ENCODE data around the gene MSL3B.

Gene MSL3B

GRCh38 chr2:233819884-233820773, 48.1 kb downstream of the MSL3B start:
- no peak for DNase-seq
- Mint-ChIP-seq H3K4me3 (no peak overlapping the region), H3K27ac (no peak overlapping the region), H3K27me3 (ENCODE audit: low read depth in 3 of 3) (peaks cover 2 to 7% (median 3%) of the 10 kb centered on the region in 3 donors), H3K9me3 (no peaks in the 10 kb centered on the region), H3K4me1 (peaks cover 7% of the 10 kb centered on the region), H3K36me3 (no peaks in the 10 kb centered on the region)
- no peak overlapping the region for H3K9ac ChIP-seq (ENCODE audit: insufficient read depth, low read length, poor library complexity, severe bottlenecking)
- no peaks in the 10 kb centered on the region for H3K79me2 ChIP-seq (ENCODE audit: insufficient read depth, low read length)
- no peak for TF ChIP-seq CTCF (IDR thresholded peaks at IDR 0.05)
- no peaks in the 10 kb centered on the region for H3K36me3 ChIP-seq (replicated peaks in 1 of 2; ENCODE audit: control insufficient read depth in 1 of 2, insufficient read depth in 2 of 2, low read length in 2 of 2)
- no peak overlapping the region for H3K4me3 ChIP-seq (replicated peaks in 1 of 3; ENCODE audit: low read depth in 2 of 3, low read length in 3 of 3)
- no peak overlapping the region for H3K27ac ChIP-seq (ENCODE audit: low read depth in 1 of 2, low read length in 2 of 2)
- no peaks in the 10 kb centered on the region for H4K20me1 ChIP-seq (ENCODE audit: insufficient read depth, low read length)
- WGBS (ENCODE audit: insufficient coverage): 95% methylated on average over 16 of the region's 18 CpGs
- no peak overlapping the region for H2AFZ ChIP-seq (ENCODE audit: insufficient read depth, low read depth, low read length, poor library complexity, severe bottlenecking)
- H3K4me2 ChIP-seq (replicated peaks; ENCODE audit: extremely low read depth, low read length, poor library complexity, severe bottlenecking): no peak overlapping the region
- H3K9me3 ChIP-seq (replicated peaks in 1 of 2; ENCODE audit: control insufficient read depth in 1 of 2, insufficient read depth in 1 of 2, low read length in 2 of 2): no peaks in the 10 kb centered on the region
- H3K4me1 ChIP-seq (ENCODE audit: control insufficient read depth in 1 of 2, insufficient read depth in 2 of 2, low read length in 2 of 2): peaks cover 4 to 8% of the 10 kb centered on the region in 2 donors
- intact Hi-C loops (cut with micrococcal nuclease): no loop called here
- H3K27me3 ChIP-seq (ENCODE audit: control insufficient read depth in 2 of 2, insufficient read depth in 2 of 2, low read length in 2 of 2): no peaks in the 10 kb centered on the region

- H3K27ac ChIP-seq (ENCODE audit: low read depth in 1 of 2, low read length in 2 of 2): no peak overlapping the region
- Mint-ChIP-seq H3K4me1 (peaks cover 7% of the 10 kb centered on the region), H3K27ac (no peak overlapping the region), H3K27me3 (ENCODE audit: low read depth in 3 of 3) (peaks cover 2 to 7% (median 7%) of the 10 kb centered on the region in 3 donors), H3K4me3 (no peak overlapping the region), H3K9me3 (peaks cover 0 to 2% (median 0%) of the 10 kb centered on the region in 7 donors), H3K36me3 (no peaks in the 10 kb centered on the region)
- no peaks in the 10 kb centered on the region for H3K9me3 ChIP-seq (replicated peaks in 1 of 2; ENCODE audit: control insufficient read depth in 1 of 2, insufficient read depth in 1 of 2, low read length in 2 of 2)
- no peaks in the 10 kb centered on the region for H4K20me1 ChIP-seq (ENCODE audit: insufficient read depth, low read length)
- no peak overlapping the region for H3K4me3 ChIP-seq (replicated peaks in 1 of 3; ENCODE audit: low read depth in 2 of 3, low read length in 3 of 3)
- H3K79me2 ChIP-seq (ENCODE audit: insufficient read depth, low read length): no peaks in the 10 kb centered on the region
- no peak overlapping the region for H3K4me2 ChIP-seq (replicated peaks; ENCODE audit: extremely low read depth, low read length, poor library complexity, severe bottlenecking)
- no peak for DNase-seq
- intact Hi-C loops (cut with micrococcal nuclease): no loop called here
- no peaks in the 10 kb centered on the region for H3K36me3 ChIP-seq (replicated peaks in 1 of 2; ENCODE audit: control insufficient read depth in 1 of 2, insufficient read depth in 2 of 2, low read length in 2 of 2)
- no peak overlapping the region for H3K9ac ChIP-seq (ENCODE audit: insufficient read depth, low read length, poor library complexity, severe bottlenecking)
- peaks cover 4 to 8% of the 10 kb centered on the region in 2 donors for H3K4me1 ChIP-seq (ENCODE audit: control insufficient read depth in 1 of 2, insufficient read depth in 2 of 2, low read length in 2 of 2)
- WGBS (ENCODE audit: insufficient coverage): 83% methylated on average over 9 of the region's 17 CpGs
- TF ChIP-seq CTCF (IDR thresholded peaks at IDR 0.05): no peak
- no peak overlapping the region for H2AFZ ChIP-seq (ENCODE audit: insufficient read depth, low read depth, low read length, poor library complexity, severe bottlenecking)
- H3K27me3 ChIP-seq (ENCODE audit: control insufficient read depth in 2 of 2, insufficient read depth in 2 of 2, low read length in 2 of 2): no peaks in the 10 kb centered on the region
These were observed 49.3 kb downstream of the MSL3B start for GRCh38 chr2:233818639-233819621.
